HepG2 (cell line): ENCODE results near the gene SAMD13.

ENCODE experiments used
- BCL6 ChIP-seq: IDR thresholded peaks from 2 replicates; pipeline ENCODE4 v1.6.1; 2016; ENCODE audit warnings: missing genetic modification reagents, missing compliant biosample characterization
- BORCS8-MEF2B ChIP-seq: sonication (generic); formaldehyde crosslinking; IDR thresholded peaks from 2 replicates; pipeline ENCODE4 v1.8.0; 2022; ENCODE audit warnings: mild to moderate bottlenecking, missing genetic modification reagents
- CTCF ChIP-seq: sonication (generic); formaldehyde crosslinking; IDR thresholded peaks from 2 replicates; pipeline ENCODE4 v1.5.0; 2020; ENCODE audit warnings: mild to moderate bottlenecking, missing genetic modification reagents, moderate library complexity
- GATAD2A ChIP-seq: IDR thresholded peaks from 2 replicates; pipeline ENCODE4 v1.6.1; 2016
- GMEB2 ChIP-seq: IDR thresholded peaks from 2 replicates; pipeline ENCODE4 v1.6.1; 2016; ENCODE audit warnings: missing biosample characterization, missing genetic modification reagents, low read depth
- HCFC1 ChIP-seq: fragments of 150-350 bp; IDR thresholded peaks from 2 replicates; pipeline ENCODE4 v1.6.1; 2014; ENCODE audit warnings: low read depth, low read length
- HDAC2 ChIP-seq: sonication (generic); formaldehyde crosslinking; IDR thresholded peaks from 2 replicates; pipeline ENCODE4 v1.4.0; 2020; ENCODE audit warnings: missing genetic modification reagents
- MAFK ChIP-seq, 2 experiments: IDR thresholded peaks in 1 of 2; conservative IDR thresholded peaks in 1 of 2; 2 replicates each; pipeline ENCODE4 v1.6.1; 2011; ENCODE audit warnings: improper control_type of control experiment in 2 of 2, low read length in 2 of 2
- PITX1 ChIP-seq: sonication (generic); formaldehyde crosslinking; IDR thresholded peaks from 2 replicates; pipeline ENCODE4 v1.5.1; 2020; ENCODE audit warnings: mild to moderate bottlenecking, missing genetic modification reagents
- RCOR2 ChIP-seq: IDR thresholded peaks from 2 replicates; pipeline ENCODE4 v1.6.1; 2016; ENCODE audit warnings: missing biosample characterization, missing genetic modification reagents
- RXRA ChIP-seq: sonication (generic); formaldehyde crosslinking; IDR thresholded peaks from 2 replicates; pipeline ENCODE4 v1.5.1; 2020; ENCODE audit warnings: missing genetic modification reagents

- TF ChIP-seq CTCF (CRISPR knock-in tag) (no peak), RCOR2 (CRISPR knock-in tag) (no peak), MAFK (conservative IDR thresholded peaks at IDR 0.05 in 1 of 2, IDR thresholded peaks at IDR 0.05 in 1 of 2; ENCODE audit: low read length in 2 of 2) (no peak), HDAC2 (CRISPR knock-in tag) (no peak), BCL6 (no peak), BORCS8-MEF2B (CRISPR knock-in tag) (no peak), HCFC1 (no peak), GMEB2 (no peak), PITX1 (CRISPR knock-in tag) (no peak), RXRA (CRISPR knock-in tag) (no peak), GATAD2A (CRISPR knock-in tag) (no peak)
Measured at GRCh38 chr1:84282780-84283333, 18.7 kb upstream of the SAMD13 start.
